Pons (tissue), 1 donor: ENCODE measurements around the gene C20orf204.
"Not testable (repeated sequence)": the region's sequence is repeated elsewhere in the genome, so short reads cannot be mapped to it uniquely, and the experiment has no call there.

Experiments
- DNase-seq: peaks from one replicate; pipeline ENCODE4 v3.0.0-alpha.2; 2016; ENCODE audit warnings: low spot score

The C20orf204 gene

GRCh38 chr20:64083804-64084684 is 48.1 kb downstream of the C20orf204 start, which contains the start of gene LKAAEAR1:
Gene LKAAEAR1, minus strand, starts transcription at chr20:64084398. Its CDS starts 179 bp downstream, at chr20:64084219.
- DNase-seq = no peak

- DNase-seq = no peak
Measured at GRCh38 chr20:64084685-64085152, 48.7 kb downstream of the C20orf204 start.

GRCh38 chr20:64086801-64087200 is 50.8 kb downstream of the C20orf204 start:
- DNase-seq = no peak

- DNase-seq = not testable (repeated sequence)
Measured at GRCh38 chr20:64087226-64087825, 51.3 kb downstream of the C20orf204 start.

- not testable (repeated sequence) for DNase-seq
Measured at GRCh38 chr20:64088586-64088985, 52.6 kb downstream of the C20orf204 start.
